Vagina (tissue), 2 donors: Measurements from ENCODE around the gene ALLC.

Experiments used
- CTCF ChIP-seq, 3 experiments: fragments of 450-650 bp in 2 of 3; fragments of 200-600 bp in 1 of 3; sonication (generic) in 1 of 3; IDR thresholded peaks; one replicate each; pipeline ENCODE4 v1.5.1; 2017 to 2019; ENCODE audit warnings: antibody characterized with exemption in 3 of 3, mild to moderate bottlenecking in 2 of 3, moderate library complexity in 2 of 3
- POLR2A ChIP-seq, 2 donors: fragments of 450-650 bp; IDR thresholded peaks; one replicate each; pipeline ENCODE4 v1.6.1; 2017; ENCODE audit warnings: antibody characterized with exemption in 2 of 2, mild to moderate bottlenecking in 2 of 2, moderate library complexity in 2 of 2
- POLR2AphosphoS5 ChIP-seq, 2 donors: sonication (generic); formaldehyde crosslinking; IDR thresholded peaks; one replicate each; pipeline ENCODE4 v1.9.0; 2017; ENCODE audit warnings: antibody characterized with exemption in 2 of 2, mild to moderate bottlenecking in 2 of 2, low read depth in 1 of 2; ENCODE audit not compliant: insufficient read depth in 1 of 2

- TF ChIP-seq POLR2A (IDR thresholded peaks at IDR 0.05) (no peak), CTCF (IDR thresholded peaks at IDR 0.05) (no peak), POLR2AphosphoS5 (IDR thresholded peaks at IDR 0.05; ENCODE audit: insufficient read depth in 1 of 2, low read depth in 1 of 2) (no peak)
These were observed 6.0 kb upstream of the ALLC start for GRCh38 chr2:3651691-3652648.
